H1 (cell line): ENCODE data around the gene LRRN1. TPM values are rescaled to one million over a fixed set of nuclear protein-coding genes. Genes with fewer than 3 reads are reported as not detected.

Source experiments
- CTCF ChIA-PET: fragments of 300-600 bp; sonication (Branson Sonifier 250); formaldehyde crosslinking; loops from one replicate; lab custom pipeline; 2021; ENCODE audit not compliant: partially characterized antibody; lab: Charles Lee
- POLR2A ChIA-PET: fragments of 300-600 bp; sonication (Branson Sonifier 250); formaldehyde crosslinking; loops from one replicate; lab custom pipeline; 2021; ENCODE audit warnings: inconsistent platforms; ENCODE audit not compliant: partially characterized antibody; lab: Charles Lee
- DNase-seq, 2 experiments: peaks; one replicate each; pipeline versions ENCODE4 v3.0.0 to v3.0.0-alpha.2; 2010 to 2022; ENCODE audit warnings: low spot score in 2 of 2, low read depth in 1 of 2, mixed read lengths in 1 of 2
- FAIRE-seq: peaks from 2 replicates; lab custom pipeline; 2011; peaks lifted over from hg19 to GRCh38; lab: Jason Lieb, UNC
- H2AFZ ChIP-seq: 2 replicates; pipeline ENCODE4 v1.8.1; 2012; ENCODE audit warnings: low read length, inconsistent platforms
- H2AK5ac ChIP-seq: 2 replicates; pipeline ENCODE4 v1.6.1; 2013; ENCODE audit warnings: low read depth, low read length
- H2BK120ac ChIP-seq: replicated peaks from 2 replicates; pipeline ENCODE3; 2013; ENCODE audit warnings: low read depth, low read length, inconsistent platforms
- H2BK12ac ChIP-seq: 2 replicates; pipeline ENCODE4 v1.6.1; 2013; ENCODE audit warnings: low read depth, low read length
- H2BK15ac ChIP-seq: 2 replicates; pipeline ENCODE4 v1.6.1; 2013; ENCODE audit warnings: low read length
- H2BK20ac ChIP-seq: 2 replicates; pipeline ENCODE4 v1.6.1; 2013; ENCODE audit warnings: low read length
- H2BK5ac ChIP-seq: 2 replicates; pipeline ENCODE4 v1.6.1; 2013; ENCODE audit warnings: low read depth, low read length
- H3K14ac ChIP-seq: 2 replicates; pipeline ENCODE4 v1.6.1; 2013; ENCODE audit warnings: inconsistent platforms; ENCODE audit not compliant: insufficient read length
- H3K18ac ChIP-seq: 2 replicates; pipeline ENCODE4 v1.6.1; 2013; ENCODE audit warnings: low read length; ENCODE audit errors: extremely low read depth
- H3K23ac ChIP-seq: 2 replicates; pipeline ENCODE4 v1.6.1; 2013; ENCODE audit warnings: inconsistent platforms; ENCODE audit not compliant: insufficient read length
- H3K23me2 ChIP-seq: 2 replicates; pipeline ENCODE4 v1.6.1; 2013; ENCODE audit warnings: low read depth, low read length
- H3K27ac ChIP-seq: 2 replicates; pipeline ENCODE4 v1.6.1; 2011; ENCODE audit warnings: low read depth, low read length, inconsistent platforms
- H3K27me3 ChIP-seq, 4 experiments: replicated peaks in 1 of 4; 1 replicate in 1 of 4; 2 replicates in 3 of 4; pipeline versions ENCODE4 v1.6.1 to v1.8.1; 2011 to 2013; ENCODE audit warnings: low read length in 3 of 4, mild to moderate bottlenecking in 3 of 4, inconsistent platforms in 2 of 4, mixed read lengths in 2 of 4, moderate library complexity in 1 of 4; ENCODE audit not compliant: control insufficient read depth in 3 of 4, insufficient read depth in 3 of 4; ENCODE audit errors: extremely low read depth in 1 of 4
- H3K36me3 ChIP-seq, 4 experiments: 2 replicates each; pipeline versions ENCODE4 v1.6.1 to v1.8.1; 2011 to 2013; ENCODE audit warnings: mild to moderate bottlenecking in 4 of 4, low read length in 3 of 4, moderate library complexity in 2 of 4, control low read depth in 1 of 4, inconsistent platforms in 1 of 4; ENCODE audit not compliant: insufficient read depth in 4 of 4, control insufficient read depth in 2 of 4
- H3K4ac ChIP-seq: replicated peaks from 2 replicates; pipeline ENCODE3; 2013; ENCODE audit warnings: low read length, low read depth, mixed read lengths, inconsistent platforms; ENCODE audit not compliant: insufficient read length
- H3K4me1 ChIP-seq, 4 experiments: replicated peaks in 1 of 4; 1 replicate in 1 of 4; 2 replicates in 3 of 4; pipeline versions ENCODE4 v1.6.1 to v1.8.1; 2011 to 2013; ENCODE audit warnings: low read length in 3 of 4, inconsistent platforms in 2 of 4, mixed read lengths in 1 of 4; ENCODE audit not compliant: insufficient read depth in 4 of 4, control insufficient read depth in 3 of 4
- H3K4me2 ChIP-seq, 2 experiments: 2 replicates each; pipeline versions ENCODE4 v1.6.1 to v1.8.1; 2011 to 2013; ENCODE audit warnings: low read depth in 2 of 2, low read length in 2 of 2, control low read depth in 1 of 2, inconsistent platforms in 1 of 2, mild to moderate bottlenecking in 1 of 2; ENCODE audit not compliant: insufficient read depth in 1 of 2
- H3K4me3 ChIP-seq, 4 experiments: fragments of 200-600, 300-600 bp in 1 of 4; sonication (generic), shearing (Covaris generic), sonication (Bioruptor Twin) in 1 of 4; 2 replicates each; pipeline versions ENCODE4 v1.5.1 to v1.8.1; 2011 to 2016; ENCODE audit warnings: low read length in 4 of 4, low read depth in 3 of 4, control low read depth in 2 of 4, inconsistent platforms in 2 of 4, mild to moderate bottlenecking in 2 of 4, mixed read lengths in 1 of 4, moderate library complexity in 1 of 4; ENCODE audit not compliant: insufficient read depth in 2 of 4; ENCODE audit errors: extremely low read depth in 1 of 4
- H3K56ac ChIP-seq: replicated peaks from 2 replicates; pipeline ENCODE3; 2013; ENCODE audit warnings: low read depth, mild to moderate bottlenecking, mixed read lengths, low read length, inconsistent platforms; ENCODE audit not compliant: insufficient read length
- H3K79me1 ChIP-seq: 2 replicates; pipeline ENCODE4 v1.6.1; 2013; ENCODE audit warnings: low read depth, low read length, control low read depth
- H3K79me2 ChIP-seq, 2 experiments: 2 replicates each; pipeline versions ENCODE4 v1.6.1 to v1.8.1; 2012 to 2013; ENCODE audit warnings: low read length in 2 of 2, mild to moderate bottlenecking in 2 of 2, inconsistent platforms in 1 of 2; ENCODE audit not compliant: insufficient read depth in 2 of 2, control insufficient read depth in 1 of 2
- H3K9ac ChIP-seq, 4 experiments: replicated peaks in 1 of 4; 1 replicate in 1 of 4; 2 replicates in 3 of 4; pipeline versions ENCODE4 v1.6.1 to v1.8.1; 2011 to 2013; ENCODE audit warnings: low read depth in 3 of 4, low read length in 3 of 4, control low read depth in 2 of 4, mild to moderate bottlenecking in 2 of 4, moderate library complexity in 2 of 4, inconsistent platforms in 1 of 4; ENCODE audit errors: extremely low read depth in 1 of 4
- H3K9me3 ChIP-seq, 2 experiments: 2 replicates each; pipeline versions ENCODE4 v1.6.1 to v1.8.1; 2012 to 2013; ENCODE audit warnings: mild to moderate bottlenecking in 2 of 2, moderate library complexity in 2 of 2, control low read depth in 1 of 2, inconsistent platforms in 1 of 2, low read depth in 1 of 2, low read length in 1 of 2, mixed read lengths in 1 of 2; ENCODE audit not compliant: insufficient read depth in 2 of 2
- H4K20me1 ChIP-seq, 2 experiments: replicated peaks in 1 of 2; 2 replicates each; pipeline versions ENCODE3 to v1.8.1; 2011 to 2013; ENCODE audit warnings: inconsistent platforms in 2 of 2, low read length in 2 of 2, mild to moderate bottlenecking in 1 of 2; ENCODE audit not compliant: insufficient read depth in 2 of 2, control insufficient read depth in 1 of 2
- H4K5ac ChIP-seq: 2 replicates; pipeline ENCODE4 v1.6.1; 2013; ENCODE audit warnings: low read length, low read depth, mixed read lengths, inconsistent platforms; ENCODE audit not compliant: insufficient read length
- H4K8ac ChIP-seq: 2 replicates; pipeline ENCODE4 v1.8.0; 2013; ENCODE audit warnings: mild to moderate bottlenecking, moderate library complexity, low read length, inconsistent platforms; ENCODE audit not compliant: insufficient read depth; ENCODE audit errors: extremely low read depth
- H4K91ac ChIP-seq: replicated peaks from 2 replicates; pipeline ENCODE3; 2013; ENCODE audit warnings: low read length, mixed read lengths, inconsistent platforms; ENCODE audit not compliant: insufficient read length
- BACH1 ChIP-seq: IDR thresholded peaks from 2 replicates; pipeline ENCODE4 v1.6.1; 2012; ENCODE audit warnings: low read length, improper control_type of control experiment
- CTBP2 ChIP-seq: IDR thresholded peaks from 2 replicates; pipeline ENCODE4 v1.7.0; 2011; ENCODE audit warnings: borderline replicate concordance, mild to moderate bottlenecking, moderate library complexity, mixed read lengths, low read length; ENCODE audit not compliant: insufficient read depth, insufficient read length
- HDAC2 ChIP-seq, 2 experiments: fragments of 300-600 bp in 1 of 2; sonication (generic) in 1 of 2; IDR thresholded peaks; 2 replicates each; pipeline ENCODE4 v1.6.1; 2011 to 2012; ENCODE audit warnings: low read depth in 2 of 2, low read length in 2 of 2, mild to moderate bottlenecking in 2 of 2, moderate library complexity in 2 of 2, borderline replicate concordance in 1 of 2, inconsistent platforms in 1 of 2
- RNF2 ChIP-seq: fragments of 200-900, 300-1000 bp; sonication (generic); IDR thresholded peaks from 2 replicates; pipeline ENCODE4 v1.7.1; 2016; ENCODE audit warnings: borderline replicate concordance, low read depth, mild to moderate bottlenecking, antibody characterized with exemption, low read length; ENCODE audit not compliant: poor library complexity, severe bottlenecking; ENCODE audit errors: missing control alignments
- SIN3A ChIP-seq, 2 experiments: IDR thresholded peaks in 1 of 2; conservative IDR thresholded peaks in 1 of 2; 2 replicates each; pipeline ENCODE4 v1.6.1; 2011 to 2012; ENCODE audit warnings: low read length in 2 of 2, improper control_type of control experiment in 1 of 2, low read depth in 1 of 2, mild to moderate bottlenecking in 1 of 2
- SP2 ChIP-seq: IDR thresholded peaks from 2 replicates; pipeline ENCODE4 v1.6.1; 2012; ENCODE audit warnings: mild to moderate bottlenecking, low read length, inconsistent platforms
- SP4 ChIP-seq: IDR thresholded peaks from 2 replicates; pipeline ENCODE4 v1.6.1; 2012; ENCODE audit warnings: low read length, inconsistent platforms
- TCF12 ChIP-seq: IDR thresholded peaks from 2 replicates; pipeline ENCODE4 v1.6.1; 2011; ENCODE audit warnings: low read depth, mild to moderate bottlenecking, low read length
- TEAD4 ChIP-seq: IDR thresholded peaks from 2 replicates; pipeline ENCODE4 v1.6.1; 2012; ENCODE audit warnings: low read depth, low read length, inconsistent platforms, mixed read lengths
- WGBS, 2 experiments: shearing (Covaris generic) in 1 of 2; methylation state at CpG; one replicate each; pipeline versions ENCODE4 v1.1.6 to v1.1.7; 2013 to 2015; ENCODE audit warnings: low lambda C conversion rate in 2 of 2, mixed read lengths in 2 of 2, inconsistent platforms in 1 of 2, low coverage in 1 of 2, missing lambda C conversion rate in 1 of 2; ENCODE audit not compliant: insufficient replicate concordance in 2 of 2, insufficient coverage in 1 of 2, insufficient read length in 1 of 2; ENCODE audit errors: extremely low coverage in 1 of 2, missing lambda C conversion rate in 1 of 2; 5-methylcytosine and 5-hydroxymethylcytosine counted together
- polyA plus RNA-seq, 7 experiments: library from polyadenylated mRNA; depleted of rRNA in 3 of 7; stranded (reverse) in 5 of 7; unstranded in 2 of 7; fragments of >200 nt in 5 of 7; fragments of 200-250 nt in 2 of 7; gene quantifications; 1 replicate in 5 of 7; 2 replicates in 1 of 7; 4 replicates in 1 of 7; pipeline versions ENCODE4 v1.2.1 to v1.2.3, GENCODE V29; 2011 to 2013; ENCODE audit warnings: missing spikeins in 2 of 7, mixed read lengths in 2 of 7
- total RNA-seq: library from RNA; stranded (reverse); fragmentation: NEBNext Ultra II Directional; extraction: Animal tissue kit (Norgen Biotek cat#: 25700); gene quantifications from 2 replicates; pipeline ENCODE4 v1.2.1, GENCODE V29; 2021
- TF ChIP-seq, protein P1 (sequence below): IDR thresholded peaks from 2 replicates; pipeline ENCODE4 v1.6.1; 2011; ENCODE audit warnings: low read depth, mild to moderate bottlenecking, low read length; ENCODE audit not compliant: insufficient read depth
- TF ChIP-seq, protein P2 (sequence below): IDR thresholded peaks from 2 replicates; pipeline ENCODE4 v1.6.1; 2012; ENCODE audit warnings: inconsistent platforms

Gene LRRN1
- total and polyA plus RNA-seq, 2 of the 8 experiments (the other 6 are each of a cell fraction or from before 2014, with no cell fraction given) = 159 to 199 TPM

DNA sequence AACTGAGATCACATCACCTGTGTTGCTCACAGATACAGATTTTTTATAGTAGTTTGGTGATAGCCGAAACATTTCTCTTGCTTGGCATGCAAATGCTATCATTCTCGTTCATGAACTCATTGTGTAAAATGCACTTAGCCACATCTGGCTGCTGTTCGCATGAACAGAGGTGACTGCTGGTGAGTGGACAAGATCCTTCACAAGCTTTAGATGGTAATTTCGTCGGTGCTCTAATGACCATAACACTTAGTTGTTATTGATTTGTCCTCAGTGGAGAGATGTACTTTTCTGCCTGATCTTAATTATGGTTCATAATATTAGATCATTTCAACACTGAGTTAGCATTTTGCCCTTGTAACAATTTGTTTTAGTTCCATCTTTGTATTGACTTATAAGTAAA, 13.8 kb downstream of the LRRN1 start:
- CTCF ChIA-PET = interaction anchor here (0.6 kb wide), 1 partner anchor 185 kb away, joined by 3 read pairs; no protein-coding TSS in a partner anchor
- no peaks in the 10 kb centered on the region for H3K27me3 ChIP-seq
- H2BK120ac ChIP-seq = no peak overlapping the region
- H3K36me3 ChIP-seq = peaks cover 3 to 90% (median 45%) of the 10 kb centered on the region in 4 experiments; a peak in 6 of 8 replicates
- no peak overlapping the region for H3K4ac ChIP-seq
- H3K18ac ChIP-seq = no peak overlapping the region
- no peak overlapping the region for H2AFZ ChIP-seq
- no peak overlapping the region for H3K56ac ChIP-seq
- no peak overlapping the region for H3K14ac ChIP-seq
- no peaks in the 10 kb centered on the region for H3K9me3 ChIP-seq
- 91% methylated on average over 5 of the region's 5 CpGs; no CpG with 5 or more reads in 1 of the 2 experiments for WGBS, 2 experiments
- H2BK15ac ChIP-seq = no peak overlapping the region
- FAIRE-seq (no peak), DNase-seq (no peak)
- H2AK5ac ChIP-seq = no peak overlapping the region
- no peak overlapping the region for H4K8ac ChIP-seq
- no peak overlapping the region for H3K4me2 ChIP-seq
- no peak overlapping the region for H3K4me3 ChIP-seq
- no peak overlapping the region for H4K5ac ChIP-seq
- POLR2A ChIA-PET = interaction anchor here (0.7 to 11.2 kb wide), 2 partner anchors 13 kb away, joined by 3 to 115 read pairs; partner anchors contain the start of gene LRRN1
- H3K23ac ChIP-seq = no peak overlapping the region
- no peak overlapping the region for H2BK20ac ChIP-seq
- peaks cover 0 to 5% (median 0%) of the 10 kb centered on the region in 4 experiments; a peak in 2 of 7 replicates for H3K4me1 ChIP-seq
- no peak overlapping the region for H4K91ac ChIP-seq
- H3K79me1 ChIP-seq = peaks cover 12% of the 10 kb centered on the region
- no peak overlapping the region for H3K27ac ChIP-seq
- no peaks in the 10 kb centered on the region for H3K23me2 ChIP-seq
- no peak overlapping the region for H3K9ac ChIP-seq
- H2BK12ac ChIP-seq = no peak overlapping the region
- no peak overlapping the region for H2BK5ac ChIP-seq
- H3K79me2 ChIP-seq = peaks cover 41 to 100% of the 10 kb centered on the region in 2 experiments
- H4K20me1 ChIP-seq = peaks cover 45 to 50% of the 10 kb centered on the region in 2 experiments
- no peak for TF ChIP-seq TCF12
- no peak for TF ChIP-seq SP4
- no peak for TF ChIP-seq RNF2
- no peak for TF ChIP-seq SIN3A (conservative IDR thresholded peaks at IDR 0.05 in 1 of 2, IDR thresholded peaks at IDR 0.05 in 1 of 2; ENCODE audit: low read depth in 1 of 2, low read length in 2 of 2)
- no peak for TF ChIP-seq HDAC2 (IDR thresholded peaks at IDR 0.05; ENCODE audit: borderline replicate concordance in 1 of 2, low read depth in 2 of 2, low read length in 2 of 2)
- no peak for TF ChIP-seq SP2
- TF ChIP-seq BACH1 = no peak
- TF ChIP-seq, protein P1, sequence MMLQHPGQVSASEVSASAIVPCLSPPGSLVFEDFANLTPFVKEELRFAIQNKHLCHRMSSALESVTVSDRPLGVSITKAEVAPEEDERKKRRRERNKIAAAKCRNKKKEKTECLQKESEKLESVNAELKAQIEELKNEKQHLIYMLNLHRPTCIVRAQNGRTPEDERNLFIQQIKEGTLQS = no peak
- TF ChIP-seq TEAD4 = no peak
- TF ChIP-seq CTBP2 = no peak
- TF ChIP-seq, protein P2, sequence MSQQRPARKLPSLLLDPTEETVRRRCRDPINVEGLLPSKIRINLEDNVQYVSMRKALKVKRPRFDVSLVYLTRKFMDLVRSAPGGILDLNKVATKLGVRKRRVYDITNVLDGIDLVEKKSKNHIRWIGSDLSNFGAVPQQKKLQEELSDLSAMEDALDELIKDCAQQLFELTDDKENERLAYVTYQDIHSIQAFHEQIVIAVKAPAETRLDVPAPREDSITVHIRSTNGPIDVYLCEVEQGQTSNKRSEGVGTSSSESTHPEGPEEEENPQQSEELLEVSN = no peak
